Right lobe of liver (tissue), 4 donors: ENCODE data around the gene PRR12.

Experiments used
- POLR2A ChIP-seq: fragments of 450-650 bp; IDR thresholded peaks from one replicate; pipeline ENCODE4 v1.6.1; 2017; ENCODE audit warnings: antibody characterized with exemption, mild to moderate bottlenecking
- TF ChIP-seq, protein P1 (sequence below), 4 donors: fragments of 200-600 bp in 3 of 4; fragments of 450-650 bp in 1 of 4; IDR thresholded peaks; one replicate each; pipeline versions ENCODE4 v1.5.1 to v1.8.0; 2016 to 2022; ENCODE audit warnings: antibody characterized with exemption in 4 of 4, mild to moderate bottlenecking in 2 of 4
- donor health status: DM: no; HTN: no; CAD: no.
- donor health status: DM: no; HTN: no; CAD: no.
- donor health status: DM: no; HTN: yes; CAD: no.

DNA sequence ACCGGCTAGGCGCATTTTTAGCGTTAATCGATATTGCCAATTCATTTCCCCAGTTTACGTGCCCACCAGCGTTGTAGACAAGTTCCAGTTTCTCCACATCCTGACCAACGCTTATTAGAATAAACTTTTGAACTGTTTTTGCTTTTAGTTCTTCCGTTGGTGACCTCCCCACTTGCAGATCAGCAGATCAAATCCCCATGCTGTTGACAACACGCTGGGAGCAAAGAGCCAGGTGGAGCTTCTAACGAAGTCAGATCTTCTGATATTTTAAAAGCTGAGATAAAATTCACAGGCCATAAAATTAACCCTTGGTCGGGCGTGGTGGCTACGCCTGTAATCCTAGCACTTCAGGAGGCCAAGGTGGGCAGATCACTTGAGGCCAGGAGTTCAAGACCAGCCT lies 41.9 kb upstream of the PRR12 start:
- TF ChIP-seq, protein P1, sequence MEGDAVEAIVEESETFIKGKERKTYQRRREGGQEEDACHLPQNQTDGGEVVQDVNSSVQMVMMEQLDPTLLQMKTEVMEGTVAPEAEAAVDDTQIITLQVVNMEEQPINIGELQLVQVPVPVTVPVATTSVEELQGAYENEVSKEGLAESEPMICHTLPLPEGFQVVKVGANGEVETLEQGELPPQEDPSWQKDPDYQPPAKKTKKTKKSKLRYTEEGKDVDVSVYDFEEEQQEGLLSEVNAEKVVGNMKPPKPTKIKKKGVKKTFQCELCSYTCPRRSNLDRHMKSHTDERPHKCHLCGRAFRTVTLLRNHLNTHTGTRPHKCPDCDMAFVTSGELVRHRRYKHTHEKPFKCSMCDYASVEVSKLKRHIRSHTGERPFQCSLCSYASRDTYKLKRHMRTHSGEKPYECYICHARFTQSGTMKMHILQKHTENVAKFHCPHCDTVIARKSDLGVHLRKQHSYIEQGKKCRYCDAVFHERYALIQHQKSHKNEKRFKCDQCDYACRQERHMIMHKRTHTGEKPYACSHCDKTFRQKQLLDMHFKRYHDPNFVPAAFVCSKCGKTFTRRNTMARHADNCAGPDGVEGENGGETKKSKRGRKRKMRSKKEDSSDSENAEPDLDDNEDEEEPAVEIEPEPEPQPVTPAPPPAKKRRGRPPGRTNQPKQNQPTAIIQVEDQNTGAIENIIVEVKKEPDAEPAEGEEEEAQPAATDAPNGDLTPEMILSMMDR (IDR thresholded peaks at IDR 0.05): no peak
- no peak for TF ChIP-seq POLR2A
